NCI-H510A treated with DMSO at 0.1 percent for 48 hours (cell line): ENCODE data around the gene ADK.

Source experiments
- DNase-seq: peaks from one replicate; lab custom pipeline; 2025; lab: John Stamatoyannopoulos, UW

Gene ADK

DNA sequence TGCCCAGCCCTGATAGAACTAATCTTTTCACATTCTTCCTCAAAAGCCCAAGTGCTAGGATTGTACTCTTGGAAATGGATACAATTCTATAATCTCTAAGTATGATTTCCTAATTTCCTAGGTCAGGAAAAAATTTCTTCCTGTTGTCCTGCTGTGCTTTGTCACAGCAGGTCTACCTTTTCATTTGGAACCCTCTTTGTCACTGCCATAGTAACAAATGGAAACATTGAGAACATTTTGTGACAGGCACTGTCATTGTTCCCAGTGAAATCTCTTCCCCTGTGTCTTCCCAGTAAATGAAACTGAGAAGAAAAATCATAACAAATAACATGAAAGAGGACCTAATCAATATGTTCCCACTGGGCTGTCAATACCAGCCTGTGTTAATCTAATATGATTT lies 524.5 kb downstream of the ADK start:
- DNase-seq = no peak

DNA sequence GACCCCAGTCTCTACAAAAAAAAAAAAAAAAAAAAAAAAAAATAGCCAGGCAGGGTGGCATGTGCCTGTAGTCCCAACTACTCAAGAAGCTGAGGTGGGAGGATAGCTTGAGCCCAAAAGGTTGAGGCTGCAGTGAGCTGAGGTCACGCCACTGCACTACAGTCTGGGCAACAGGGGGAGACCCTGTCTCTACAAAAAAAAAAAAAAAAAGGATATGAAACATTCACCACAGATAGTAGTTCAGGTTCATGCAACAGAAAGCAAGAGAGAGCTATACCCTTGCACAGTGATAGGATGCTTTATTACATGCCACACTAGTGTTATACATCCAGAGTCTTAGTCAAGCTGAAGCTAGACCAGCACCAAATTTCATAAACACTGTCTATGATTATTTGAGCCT lies 526.9 kb downstream of the ADK start:
- DNase-seq = no peak

DNA sequence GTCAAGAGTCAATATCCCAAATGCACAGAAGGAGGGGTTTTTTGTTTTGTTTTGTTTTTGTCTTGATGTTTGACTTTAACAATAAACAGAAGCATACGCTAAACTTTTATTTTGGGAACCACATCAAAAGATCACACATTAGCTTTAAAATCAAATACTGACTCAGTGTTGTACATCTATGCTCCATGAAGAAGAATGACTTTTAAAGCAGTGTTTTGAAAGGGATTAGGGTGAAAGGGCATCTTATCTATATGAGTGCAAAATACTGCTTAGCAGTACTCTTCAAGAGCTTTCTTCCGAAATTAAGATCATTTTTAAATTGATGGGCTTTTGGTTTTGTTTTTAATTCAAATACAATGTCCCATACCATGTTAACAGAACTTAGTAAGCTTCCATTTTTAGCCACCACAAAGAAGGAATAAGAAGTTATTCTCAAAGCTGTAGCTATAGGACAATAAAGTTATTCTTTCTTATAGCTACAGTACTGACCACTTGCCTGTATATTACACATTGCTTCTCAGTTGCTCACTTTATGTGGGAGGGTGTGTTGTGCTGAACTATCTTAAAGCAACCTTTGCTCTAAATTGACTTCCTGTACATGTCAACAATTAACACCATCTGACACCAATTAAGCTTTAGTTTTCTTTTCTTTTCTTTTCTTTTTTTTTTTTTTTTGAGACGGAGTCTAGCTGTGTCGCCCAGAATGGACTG lies 531.1 kb downstream of the ADK start:
- no peak for DNase-seq

DNA sequence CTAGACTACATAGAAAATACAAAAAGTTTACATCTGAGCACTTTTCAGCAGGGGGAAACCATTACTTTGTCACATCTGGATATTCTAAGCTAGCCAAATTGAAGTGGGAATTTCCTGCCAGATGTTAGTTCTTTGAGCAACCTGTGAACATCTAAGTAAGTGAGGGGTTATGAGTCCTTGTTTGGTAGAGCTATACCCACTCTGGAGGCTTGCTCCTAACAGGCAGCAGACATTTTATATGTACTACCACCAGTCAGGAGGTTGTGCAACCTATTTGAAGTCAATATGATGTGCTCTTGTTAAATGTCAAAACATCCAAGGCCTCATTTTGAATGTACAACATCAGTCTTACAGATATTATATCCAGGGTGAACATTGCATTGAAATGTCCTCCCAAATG lies 532.0 kb downstream of the ADK start:
- peak; percentile 71 for DNase-seq

DNA sequence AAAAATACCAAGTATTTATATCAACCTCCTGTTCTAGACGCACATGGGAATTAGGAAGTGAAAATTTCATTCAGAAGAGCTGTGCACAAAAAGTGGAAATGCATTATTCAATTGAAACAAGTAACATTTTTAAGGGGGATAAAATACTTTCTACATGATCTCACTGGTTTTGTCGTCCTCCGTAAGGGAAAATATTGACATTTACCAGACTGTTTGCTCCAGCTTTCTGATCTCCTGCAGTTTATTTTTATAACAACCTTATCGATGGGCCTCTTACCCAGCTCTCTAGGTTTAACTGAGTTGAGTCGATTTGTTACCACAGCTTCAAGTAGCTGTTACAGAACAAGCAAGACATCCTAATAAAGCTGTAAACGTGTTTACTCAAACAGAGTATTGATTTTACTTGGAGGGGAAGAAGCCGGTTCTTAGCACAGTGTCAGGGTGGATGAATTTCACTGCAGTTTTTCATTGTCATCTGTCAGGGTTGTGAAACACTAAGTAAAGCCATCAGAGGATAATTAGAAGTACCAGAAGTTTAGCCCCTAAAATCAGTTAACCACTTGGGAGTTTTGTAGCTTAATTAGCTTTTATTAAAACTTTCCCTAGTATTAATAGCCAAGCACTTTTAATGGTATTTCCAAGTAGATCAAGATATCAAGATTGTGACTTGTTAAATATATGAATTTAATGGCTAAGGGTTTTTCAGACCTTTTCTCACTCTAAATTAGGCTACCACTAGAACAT lies 532.8 kb downstream of the ADK start:
- DNase-seq = peak; percentile 94

DNA sequence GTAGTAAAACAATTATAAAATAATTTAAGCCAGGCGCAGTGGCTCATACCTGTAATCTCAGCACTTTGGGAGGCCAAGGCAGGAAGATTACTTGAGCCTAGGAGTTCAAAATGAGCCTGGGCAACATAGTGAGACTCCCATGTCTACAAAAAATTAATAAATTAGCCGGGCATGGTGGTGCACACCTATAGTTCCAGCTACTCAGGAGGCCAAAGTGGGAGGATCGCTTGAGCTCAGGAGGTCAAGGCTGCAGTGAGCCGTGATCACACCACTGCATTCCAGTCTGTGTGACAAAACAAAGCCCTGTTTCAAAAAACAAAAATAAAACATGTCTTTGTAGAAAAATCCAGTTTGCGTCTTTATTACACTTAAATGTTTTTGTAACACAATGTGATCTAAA lies 533.4 kb downstream of the ADK start:
- DNase-seq = no peak

DNA sequence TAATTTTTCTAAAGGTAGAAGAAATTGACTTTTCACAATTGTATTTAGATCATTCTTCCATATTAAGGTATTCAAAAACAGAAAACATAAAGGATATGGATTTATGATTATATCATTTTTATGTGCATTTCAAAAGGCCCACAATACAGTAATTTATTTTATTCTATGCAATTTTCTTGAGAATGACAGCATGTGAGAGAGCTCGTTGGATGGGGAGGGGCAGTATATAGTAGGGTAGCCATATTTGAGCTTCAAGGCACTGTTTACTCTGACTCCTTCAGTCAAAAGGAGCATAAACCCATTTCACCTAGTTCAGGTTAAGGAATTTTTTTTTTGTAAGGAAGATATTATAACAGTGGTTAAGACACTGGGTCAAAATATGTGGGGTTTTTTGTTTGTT lies 534.5 kb downstream of the ADK start:
- no peak for DNase-seq

DNA sequence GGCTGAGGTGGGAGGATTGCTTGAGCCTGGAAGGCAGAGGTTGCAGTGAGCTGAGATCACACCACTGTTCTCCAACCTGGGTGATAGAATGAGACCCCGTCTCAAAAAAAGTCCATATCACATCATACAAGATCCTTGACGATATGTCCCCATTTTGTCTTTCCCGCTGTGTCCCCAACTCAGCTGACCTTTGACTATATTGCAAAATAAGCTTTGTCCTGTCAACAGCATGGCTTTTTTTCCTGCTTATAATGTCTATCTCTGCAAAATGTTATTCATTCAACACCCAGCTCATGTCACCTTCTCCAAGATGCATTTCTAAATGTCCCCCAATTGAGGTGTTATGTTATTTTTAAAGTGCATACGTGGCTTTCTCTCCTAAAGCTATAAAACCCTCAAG lies 539.4 kb downstream of the ADK start:
- DNase-seq = no peak

DNA sequence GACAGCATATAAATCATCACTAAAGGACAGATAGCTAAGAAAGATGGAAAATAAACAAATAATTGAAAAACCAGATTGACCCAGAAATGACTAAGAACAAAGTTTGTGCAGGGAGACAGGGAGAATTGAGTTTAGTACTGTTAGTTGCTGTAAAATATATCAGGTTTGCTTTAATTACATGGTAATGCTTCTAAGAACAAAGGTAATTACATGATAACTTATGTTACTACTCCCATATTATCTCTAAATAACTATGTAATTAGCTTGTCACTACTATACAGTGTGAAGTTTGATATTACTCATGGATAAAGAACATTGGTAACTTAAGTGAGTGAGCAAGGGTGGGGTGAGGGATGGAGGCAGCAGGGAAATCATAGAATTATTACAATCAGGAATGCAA lies 540.1 kb downstream of the ADK start:
- DNase-seq = no peak

DNA sequence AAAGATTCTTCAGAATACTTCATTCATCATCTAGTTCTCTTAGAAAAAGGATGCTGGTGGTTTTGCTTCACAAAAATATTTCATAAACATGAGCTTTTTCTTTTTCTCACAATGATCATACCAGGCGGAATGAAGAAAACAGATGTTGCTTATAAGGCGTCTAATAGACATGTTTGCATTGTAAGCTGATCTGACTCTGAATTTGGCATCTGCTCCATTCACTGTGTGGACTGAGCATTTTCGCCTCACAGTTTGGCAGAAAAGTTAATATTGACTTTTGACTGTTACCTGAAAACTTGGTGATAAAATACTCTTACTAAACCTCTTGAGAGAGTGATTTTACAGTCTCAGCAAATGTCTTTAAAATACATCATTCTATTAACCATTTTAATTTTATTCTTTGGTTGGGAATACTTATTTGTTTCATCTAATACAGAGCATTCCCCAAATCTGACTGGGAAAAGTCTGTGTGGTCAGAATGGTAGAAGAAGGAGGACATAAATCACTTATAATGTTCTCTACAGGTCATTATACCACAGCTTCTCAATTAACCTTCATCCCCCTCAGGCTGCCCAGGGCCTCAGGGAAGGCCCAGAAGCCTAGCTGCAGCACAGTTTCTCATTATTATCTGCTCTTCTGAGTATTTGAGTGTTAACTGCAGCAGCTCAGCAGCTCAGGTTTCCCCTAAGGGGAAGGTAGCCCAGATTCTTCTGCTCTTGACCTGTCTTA lies 553.8 kb downstream of the ADK start:
- peak; percentile 85 for DNase-seq

DNA sequence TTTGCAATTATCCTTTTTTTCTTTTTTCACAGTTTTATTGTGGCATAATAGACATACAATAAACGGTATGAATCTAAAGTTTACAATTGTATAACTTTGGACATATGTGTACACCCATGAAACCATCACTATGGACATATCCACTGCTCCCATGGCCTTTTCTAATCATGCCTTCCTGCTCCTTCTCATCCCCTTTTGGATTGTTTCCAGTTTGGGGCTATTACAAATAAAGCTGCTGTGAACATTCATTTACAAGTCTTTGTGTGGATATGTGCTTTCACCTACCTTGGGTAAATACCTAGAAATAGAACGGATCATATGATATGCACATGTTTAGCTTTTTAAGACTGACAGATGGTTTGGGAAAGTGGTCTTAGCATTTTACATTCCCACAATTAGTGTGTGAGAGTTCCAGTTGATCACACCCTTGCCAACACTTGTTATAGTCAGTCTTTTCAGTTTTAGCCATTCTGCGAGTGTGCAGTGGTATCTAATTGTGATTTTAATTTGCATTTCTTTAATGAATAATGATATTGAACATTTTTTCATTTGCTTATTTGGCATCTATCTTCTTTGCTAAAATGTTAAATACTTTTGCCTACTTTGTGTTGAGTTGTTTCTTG lies 554.4 kb downstream of the ADK start:
- DNase-seq = peak; percentile 73

DNA sequence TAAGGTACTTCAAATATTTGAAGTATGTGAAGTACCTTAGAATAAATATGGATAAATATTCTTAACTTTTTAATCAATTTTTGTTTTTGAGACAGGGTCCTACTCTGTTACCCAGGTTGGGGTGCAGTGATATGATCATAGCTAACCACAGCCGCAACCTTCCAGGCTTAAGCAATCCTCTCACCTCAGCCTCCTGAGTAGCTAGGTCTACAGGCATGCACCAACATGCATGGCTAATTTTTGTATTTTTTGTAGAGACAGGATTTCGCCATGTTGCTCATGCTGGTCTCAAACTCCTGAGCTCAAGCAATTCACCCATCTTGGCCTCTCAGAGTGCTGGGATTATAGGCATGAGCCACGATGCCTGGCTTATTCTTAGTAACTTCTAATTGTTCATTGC lies 555.9 kb downstream of the ADK start:
- DNase-seq = no peak

DNA sequence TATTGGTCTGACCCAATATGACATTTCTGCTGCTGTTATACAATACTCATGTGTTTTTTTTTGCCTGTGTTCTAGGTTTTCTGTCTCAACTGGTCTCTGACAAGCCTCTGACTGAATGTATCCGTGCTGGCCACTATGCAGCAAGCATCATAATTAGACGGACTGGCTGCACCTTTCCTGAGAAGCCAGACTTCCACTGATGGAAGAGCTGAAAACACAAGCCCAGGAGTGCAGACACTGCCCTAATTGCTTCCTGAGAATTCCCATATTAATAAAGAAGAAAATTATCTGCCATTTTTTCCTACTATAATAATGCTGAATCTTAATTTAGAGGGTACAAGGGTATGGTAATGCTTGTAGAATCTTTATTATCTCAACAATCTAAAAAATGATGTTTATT lies 557.2 kb downstream of the ADK start:
- DNase-seq = no peak

DNA sequence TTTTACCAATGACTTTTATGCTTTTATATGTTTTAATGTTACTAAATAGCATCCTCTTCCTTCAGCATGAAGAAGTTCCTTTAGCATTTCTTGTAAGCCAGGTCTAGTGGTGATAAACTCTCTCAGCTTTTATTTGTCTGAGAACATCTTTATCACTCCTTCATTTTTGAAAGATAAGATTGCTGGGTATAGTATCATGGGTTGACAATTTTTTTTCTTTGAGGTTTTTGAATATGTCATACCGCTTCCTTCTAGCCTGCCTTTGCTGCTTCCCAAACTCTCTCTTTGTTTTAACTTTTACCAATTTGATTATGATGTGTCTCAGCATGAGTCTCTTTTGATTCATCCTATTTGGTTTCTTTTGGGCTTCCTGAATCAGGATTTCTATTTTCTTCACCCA lies 567.2 kb downstream of the ADK start:
- DNase-seq = no peak

DNA sequence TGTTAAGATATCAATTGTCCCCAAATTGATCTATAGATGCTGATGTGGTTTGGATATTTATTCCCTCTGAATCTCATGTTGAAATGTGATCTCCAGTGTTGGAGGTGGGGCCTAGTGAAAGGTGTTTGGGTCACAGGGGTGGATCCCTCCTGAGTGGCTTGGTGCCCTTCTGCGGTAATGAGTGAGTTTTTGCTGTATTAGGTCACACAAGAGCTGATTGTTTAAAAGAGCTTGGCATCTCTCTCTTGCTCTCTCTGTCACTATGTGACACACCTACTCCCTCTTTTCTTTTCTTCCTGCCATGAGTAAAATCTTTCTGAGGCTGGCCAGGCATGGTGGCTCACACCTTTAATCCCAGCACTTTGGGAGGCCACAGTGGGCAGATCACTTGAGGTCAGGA lies 577.2 kb downstream of the ADK start:
- no peak for DNase-seq

DNA sequence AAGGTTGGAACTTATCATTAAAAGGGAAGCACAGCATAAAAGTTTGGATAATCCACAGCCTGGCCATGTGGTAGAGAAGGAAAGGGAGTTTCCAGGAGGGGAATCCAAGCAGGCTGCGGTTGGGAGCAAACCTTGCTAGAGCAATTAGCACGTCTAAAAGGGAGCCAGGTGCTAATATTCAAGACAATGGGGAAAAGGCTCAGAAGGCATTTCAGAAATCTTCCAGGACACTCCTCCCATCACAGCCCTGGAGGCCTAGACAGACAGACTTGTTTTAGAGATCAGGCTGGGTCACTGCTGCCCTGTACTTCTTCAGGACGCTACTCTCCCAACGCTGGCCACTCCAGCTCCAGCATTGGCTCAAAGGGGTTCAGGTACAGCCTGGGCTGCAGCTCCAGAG lies 579.2 kb downstream of the ADK start:
- no peak for DNase-seq

DNA sequence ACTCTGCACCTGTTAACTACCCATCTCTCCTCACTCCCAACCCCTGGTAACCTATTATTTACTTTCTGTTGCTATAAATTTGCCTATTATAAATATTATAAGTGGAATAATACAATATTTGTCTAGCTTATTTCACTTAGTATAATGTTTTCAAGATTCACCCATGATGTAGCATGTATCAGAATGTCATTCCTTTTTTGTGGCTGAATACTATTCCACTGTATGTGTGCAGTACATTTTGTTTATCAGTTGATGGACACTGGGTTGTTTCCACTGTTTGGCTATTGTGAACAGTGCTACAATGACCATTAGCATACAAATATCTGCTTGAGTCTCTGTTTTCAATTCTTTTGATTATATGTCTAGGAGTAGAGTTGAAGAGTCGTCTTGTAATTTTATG lies 582.6 kb downstream of the ADK start:
- DNase-seq = no peak

DNA sequence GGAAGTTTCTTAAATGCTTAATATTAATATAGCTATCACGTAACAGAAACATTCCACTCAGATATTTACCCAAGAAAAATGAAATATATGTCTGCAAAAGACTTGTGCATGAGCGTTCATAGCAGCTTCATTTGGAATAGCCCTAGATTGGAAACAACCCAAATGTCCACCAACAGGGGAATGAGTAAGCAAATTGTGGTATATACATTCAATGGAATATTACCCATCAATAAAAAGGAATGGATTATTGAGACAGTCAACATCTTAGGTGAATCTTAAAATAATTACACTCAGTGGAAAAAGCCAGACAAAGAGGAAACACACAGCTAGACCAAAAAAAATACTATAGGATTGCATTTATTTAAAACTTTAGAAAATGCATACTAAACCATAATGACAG lies 585.0 kb downstream of the ADK start:
- DNase-seq = no peak

DNA sequence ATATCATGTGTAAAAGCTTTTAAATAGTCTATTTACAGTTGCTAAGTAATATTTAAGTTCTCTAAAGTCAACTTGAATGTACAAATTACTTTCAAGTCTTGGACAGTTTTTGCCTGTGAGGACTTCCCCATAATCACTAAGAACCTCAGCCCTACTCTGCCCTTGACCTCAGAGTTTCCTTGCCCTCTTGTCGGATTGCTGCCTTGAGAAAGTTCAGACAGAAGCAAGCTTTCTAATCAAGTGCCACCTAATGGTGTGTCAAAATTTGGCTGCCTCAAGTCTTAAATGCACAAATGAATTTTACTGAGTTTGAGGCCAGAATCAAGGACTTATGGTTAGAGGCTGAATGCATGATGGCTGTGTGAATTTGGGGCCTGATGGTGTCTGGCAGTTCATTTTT lies 587.0 kb downstream of the ADK start:
- no peak for DNase-seq

DNA sequence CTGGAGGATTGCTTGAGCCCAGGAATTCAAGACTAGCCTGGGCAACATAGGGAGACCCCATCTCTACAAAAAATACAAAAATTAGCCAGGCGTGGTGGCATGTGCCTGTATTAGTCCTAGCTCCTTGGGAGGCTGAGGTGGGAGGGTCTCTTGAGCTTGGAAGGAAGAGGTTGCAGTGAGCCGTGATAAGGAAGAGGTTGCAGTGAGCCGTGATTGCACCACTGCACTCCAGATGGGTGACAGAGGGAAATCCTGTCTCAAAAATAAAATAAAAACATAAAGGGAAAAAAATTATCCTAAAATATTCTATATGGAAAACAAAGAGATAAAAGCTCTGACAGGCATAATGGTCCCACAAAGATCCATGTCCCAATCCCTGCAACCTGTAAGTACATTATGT lies 587.5 kb downstream of the ADK start:
- no peak for DNase-seq

DNA sequence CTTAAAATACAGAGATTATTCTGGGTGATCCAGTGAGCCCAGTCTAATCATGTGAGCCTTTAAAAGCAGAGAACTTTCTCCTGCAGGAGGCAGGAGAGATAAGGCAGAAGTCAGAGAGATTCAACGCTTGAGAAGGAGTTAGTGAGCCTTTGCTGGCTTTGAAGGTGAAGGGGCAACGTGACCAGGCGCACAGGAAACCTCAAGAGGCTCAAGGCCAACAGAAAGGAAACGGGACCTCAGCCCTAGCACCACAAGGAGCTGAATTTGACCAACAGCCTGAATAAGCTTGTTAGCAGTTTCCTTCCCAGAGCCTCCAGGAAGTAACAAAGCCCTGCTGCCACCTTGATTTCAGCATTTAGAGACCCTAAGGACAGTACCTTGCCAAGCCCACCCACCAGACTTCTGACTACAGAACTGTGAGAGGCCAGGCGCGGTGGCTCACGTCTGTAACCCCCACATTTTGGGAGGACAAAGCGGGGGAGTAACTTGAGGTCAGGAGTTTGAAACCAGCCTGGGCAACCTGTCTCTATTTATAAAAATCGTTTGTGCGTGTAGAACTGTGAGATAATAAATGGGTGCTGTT lies 588.1 kb downstream of the ADK start:
- DNase-seq = no peak

DNA sequence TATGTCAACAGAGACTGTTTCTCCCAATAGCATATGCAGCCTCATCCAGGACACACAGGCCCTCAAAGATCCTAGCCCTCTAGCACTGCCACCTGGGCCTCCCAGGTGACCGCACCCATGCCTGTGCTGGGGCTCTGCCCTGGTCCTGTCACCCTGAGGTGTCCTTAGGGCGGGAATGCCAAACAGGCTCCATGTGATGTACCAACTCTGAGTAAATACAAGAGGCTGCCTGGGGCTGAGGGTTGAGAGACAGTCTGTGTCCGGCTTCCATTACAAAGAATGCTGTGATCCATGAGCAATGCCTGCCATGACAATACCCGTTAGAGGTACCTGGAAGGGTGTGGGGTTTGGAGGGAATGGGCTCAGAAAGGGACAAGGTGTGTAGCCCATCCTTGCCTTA lies 592.4 kb downstream of the ADK start:
- peak; percentile 3 for DNase-seq
